HEK293 (cell line): ENCODE results near the gene ESRRA.

Source experiments
- PBX3 ChIP-seq: sonication (generic); formaldehyde crosslinking; IDR thresholded peaks from 2 replicates; pipeline ENCODE4 v1.8.1; 2022; ENCODE audit warnings: mild to moderate bottlenecking, moderate library complexity, missing genetic modification reagents
- ZNF157 ChIP-seq: fragments of 450-650 bp; formaldehyde crosslinking; IDR thresholded peaks from 2 replicates; pipeline ENCODE4 v1.5.1; 2016; ENCODE audit warnings: missing biosample characterization, missing genetic modification characterization
- ZNF624 ChIP-seq: fragments of 450-650 bp; formaldehyde crosslinking; IDR thresholded peaks from 2 replicates; pipeline ENCODE4 v1.5.1; 2017; ENCODE audit warnings: missing biosample characterization, missing genetic modification characterization
- ZXDB ChIP-seq: fragments of 450-650 bp; formaldehyde crosslinking; IDR thresholded peaks from 2 replicates; pipeline ENCODE4 v1.5.1; 2016; ENCODE audit warnings: missing biosample characterization, missing genetic modification characterization
- TF ChIP-seq, protein P1 (sequence below): fragments of 450-650 bp; formaldehyde crosslinking; IDR thresholded peaks from 2 replicates; pipeline ENCODE4 v1.5.1; 2016; ENCODE audit warnings: missing biosample characterization, missing genetic modification characterization

GRCh38 chr11:64294774-64295173 lies 10.6 kb upstream of the ESRRA start:
- TF ChIP-seq, protein P1, sequence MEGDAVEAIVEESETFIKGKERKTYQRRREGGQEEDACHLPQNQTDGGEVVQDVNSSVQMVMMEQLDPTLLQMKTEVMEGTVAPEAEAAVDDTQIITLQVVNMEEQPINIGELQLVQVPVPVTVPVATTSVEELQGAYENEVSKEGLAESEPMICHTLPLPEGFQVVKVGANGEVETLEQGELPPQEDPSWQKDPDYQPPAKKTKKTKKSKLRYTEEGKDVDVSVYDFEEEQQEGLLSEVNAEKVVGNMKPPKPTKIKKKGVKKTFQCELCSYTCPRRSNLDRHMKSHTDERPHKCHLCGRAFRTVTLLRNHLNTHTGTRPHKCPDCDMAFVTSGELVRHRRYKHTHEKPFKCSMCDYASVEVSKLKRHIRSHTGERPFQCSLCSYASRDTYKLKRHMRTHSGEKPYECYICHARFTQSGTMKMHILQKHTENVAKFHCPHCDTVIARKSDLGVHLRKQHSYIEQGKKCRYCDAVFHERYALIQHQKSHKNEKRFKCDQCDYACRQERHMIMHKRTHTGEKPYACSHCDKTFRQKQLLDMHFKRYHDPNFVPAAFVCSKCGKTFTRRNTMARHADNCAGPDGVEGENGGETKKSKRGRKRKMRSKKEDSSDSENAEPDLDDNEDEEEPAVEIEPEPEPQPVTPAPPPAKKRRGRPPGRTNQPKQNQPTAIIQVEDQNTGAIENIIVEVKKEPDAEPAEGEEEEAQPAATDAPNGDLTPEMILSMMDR (tag by site-specific recombination), result no peak
- TF ChIP-seq PBX3 (CRISPR knock-in tag) (no peak), ZNF624 (no peak), ZXDB (tag by site-specific recombination) (no peak), ZNF157 (no peak)
